ENCODE data around the gene PTGFRN.

PTGFRN gene

GRCh38 chr1:116982319-116983004, 72.7 kb downstream of the PTGFRN start:
- TF ChIP-seq ZFX (IDR thresholded peaks at IDR 0.05; ENCODE audit: borderline replicate concordance) (no peak), CTCF (IDR thresholded peaks at IDR 0.05) (no peak)
- H3K27ac ChIP-seq = no peak overlapping the region

DNA sequence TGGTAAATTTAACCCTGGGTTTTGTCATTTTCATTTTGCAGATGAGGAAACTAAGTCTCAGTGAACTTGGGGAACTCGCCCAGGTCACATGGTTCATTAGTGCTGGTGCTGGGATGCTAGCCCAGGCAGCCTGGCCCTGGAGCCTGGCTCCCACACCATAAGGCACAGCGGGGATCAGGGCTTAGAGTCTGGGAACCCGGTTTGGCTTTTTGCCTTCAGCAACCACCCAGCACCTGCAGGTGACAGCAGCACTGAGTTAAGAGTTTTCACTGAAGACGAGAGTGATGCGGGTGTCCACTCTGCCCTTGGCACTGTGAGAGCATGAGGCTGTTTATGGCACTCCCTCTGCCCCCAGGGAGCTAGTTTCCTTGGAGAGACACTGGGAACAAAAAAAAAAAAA, 73.4 kb downstream of the PTGFRN start:
- TF ChIP-seq ZFX (IDR thresholded peaks at IDR 0.05; ENCODE audit: borderline replicate concordance) (no peak), CTCF (IDR thresholded peaks at IDR 0.05) (no peak)
- H3K27ac ChIP-seq = no peak overlapping the region

DNA sequence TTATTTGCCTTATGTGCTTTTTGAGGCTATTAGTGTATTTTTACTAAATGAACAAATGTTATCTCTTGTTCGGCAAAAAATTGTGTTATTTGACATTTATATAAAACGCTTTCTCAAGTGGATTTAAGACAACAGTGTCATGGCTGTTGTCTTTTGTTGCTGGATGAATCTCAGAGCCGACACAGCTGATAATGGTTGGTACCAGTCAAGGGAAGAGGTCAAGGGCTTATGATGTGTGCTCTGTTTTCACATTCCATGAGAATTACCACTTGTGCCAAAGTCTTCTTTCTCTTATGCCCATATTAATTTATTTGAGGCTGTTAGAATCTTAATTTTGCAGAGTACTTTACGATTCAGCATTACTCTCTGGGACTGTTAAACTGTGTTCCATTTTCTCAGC, 74.0 kb downstream of the PTGFRN start:
- H3K27ac ChIP-seq = no peak overlapping the region
- TF ChIP-seq ZFX (IDR thresholded peaks at IDR 0.05; ENCODE audit: borderline replicate concordance) (no peak), CTCF (IDR thresholded peaks at IDR 0.05) (no peak)

GRCh38 chr1:116984406-116985160, 74.9 kb downstream of the PTGFRN start:
- TF ChIP-seq ZFX (IDR thresholded peaks at IDR 0.05; ENCODE audit: borderline replicate concordance) (no peak), CTCF (IDR thresholded peaks at IDR 0.05) (no peak)

GRCh38 chr1:116986421-116987255, 76.9 kb downstream of the PTGFRN start:
- H3K27ac ChIP-seq = no peak overlapping the region
- TF ChIP-seq CTCF (IDR thresholded peaks at IDR 0.05) = no peak
- no peak for TF ChIP-seq ZFX (IDR thresholded peaks at IDR 0.05; ENCODE audit: borderline replicate concordance)

More at GRCh38 chr1:116984406-116985160, 74.9 kb downstream of the PTGFRN start:
- no peak overlapping the region for H3K27ac ChIP-seq

DNA sequence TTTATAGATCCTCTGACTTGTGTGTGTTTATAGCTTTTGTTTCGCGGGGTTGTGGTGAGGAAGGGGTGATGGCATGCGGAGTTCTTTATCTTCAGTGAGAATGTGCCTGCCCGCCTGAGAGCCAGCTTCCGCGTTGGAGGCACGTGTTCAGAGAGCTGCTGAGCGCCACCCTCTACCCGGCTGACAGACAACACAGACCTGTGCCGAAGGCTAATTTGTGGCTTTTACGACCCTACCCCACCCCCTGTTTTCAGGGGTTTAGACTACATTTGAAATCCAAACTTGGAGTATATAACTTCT, 77.5 kb downstream of the PTGFRN start:
- no peak overlapping the region for H3K27ac ChIP-seq
- no peak for TF ChIP-seq ZFX (IDR thresholded peaks at IDR 0.05; ENCODE audit: borderline replicate concordance)
- no peak for TF ChIP-seq CTCF (IDR thresholded peaks at IDR 0.05)

Measured in 22Rv1 (cell line).